T-cell (primary cell): ENCODE data around the gene SLC16A3. TPM values are rescaled to one million over a fixed set of nuclear protein-coding genes. Genes with fewer than 3 reads are reported as not detected.

ENCODE experiments used
- ATAC-seq, 4 experiments: fragments of 200-7000 bp in 3 of 4; fragments of 150-1000 bp in 1 of 4; cut with Tn5 transposase; replicated peaks in 1 of 4; 1 replicate in 3 of 4; 2 replicates in 1 of 4; pipeline ENCODE4 v1.10.0; 2021; ENCODE audit warnings: moderate library complexity in 3 of 4, mild to moderate bottlenecking in 2 of 4, moderate number of reproducible peaks in 1 of 4
- CTCF ChIA-PET, 2 donors: fragments of 300-600 bp; sonication (Branson Sonifier 250); formaldehyde crosslinking; loops; one replicate each; lab custom pipeline; 2022; ENCODE audit warnings: antibody characterized with exemption in 2 of 2; lab: Charles Lee
- POLR2A ChIA-PET, 2 donors: fragments of 300-600 bp; sonication (Branson Sonifier 250); formaldehyde crosslinking; loops; one replicate each; lab custom pipeline; 2022; ENCODE audit warnings: antibody characterized with exemption in 2 of 2; lab: Charles Lee
- DNase-seq, 35 experiments: peaks; one replicate each; pipeline versions ENCODE4 v3.0.0 to v3.0.0-alpha.2; 2013 to 2023
- H3K27ac ChIP-seq: one replicate; pipeline ENCODE4 v1.5.1; 2013; ENCODE audit warnings: low read length
- H3K27me3 ChIP-seq, 2 experiments: replicated peaks in 1 of 2; 1 replicate in 1 of 2; 2 replicates in 1 of 2; pipeline versions ENCODE4 v1.6.1 to v1.7.0; 2013; ENCODE audit warnings: low read length in 1 of 2, mixed read lengths in 1 of 2; ENCODE audit not compliant: control insufficient read depth in 2 of 2, insufficient read depth in 2 of 2; ENCODE audit errors: extremely low read depth in 1 of 2
- H3K36me3 ChIP-seq, 2 donors: 1 replicate in 1 of 2; 2 replicates in 1 of 2; pipeline versions ENCODE4 v1.6.1 to v1.7.0; 2013; ENCODE audit warnings: low read length in 1 of 2; ENCODE audit not compliant: control insufficient read depth in 2 of 2, insufficient read depth in 1 of 2; ENCODE audit errors: extremely low read depth in 1 of 2
- H3K4me1 ChIP-seq, 2 experiments: 1 replicate in 1 of 2; 2 replicates in 1 of 2; pipeline versions ENCODE4 v1.6.1 to v1.7.0; 2013; ENCODE audit warnings: low read length in 2 of 2, mixed read lengths in 1 of 2; ENCODE audit not compliant: insufficient read depth in 2 of 2, control insufficient read depth in 1 of 2; ENCODE audit errors: extremely low read depth in 1 of 2
- H3K4me3 ChIP-seq, 2 donors: 1 replicate in 1 of 2; 2 replicates in 1 of 2; pipeline versions ENCODE4 v1.5.1 to v1.7.0; 2013; ENCODE audit warnings: mild to moderate bottlenecking in 2 of 2, low read length in 1 of 2, moderate library complexity in 1 of 2; ENCODE audit not compliant: control insufficient read depth in 1 of 2; ENCODE audit errors: extremely low read depth in 1 of 2
- H3K9me3 ChIP-seq: 2 replicates; pipeline ENCODE4 v1.7.0; 2013
- H3K27ac Mint-ChIP-seq, 2 donors: one replicate each; pipeline ENCODE4 v1.8.0; 2020 to 2021; ENCODE audit warnings: mild to moderate bottlenecking in 2 of 2, mixed read lengths in 2 of 2
- H3K27me3 Mint-ChIP-seq, 2 donors: one replicate each; pipeline ENCODE4 v1.8.0; 2021 to 2022; ENCODE audit warnings: mixed read lengths in 2 of 2
- H3K36me3 Mint-ChIP-seq: one replicate; pipeline ENCODE4 v1.8.0; 2021; ENCODE audit warnings: mixed read lengths
- H3K4me1 Mint-ChIP-seq, 3 donors: one replicate each; pipeline ENCODE4 v1.8.0; 2020 to 2022; ENCODE audit warnings: mixed read lengths in 3 of 3, mild to moderate bottlenecking in 1 of 3
- H3K4me3 Mint-ChIP-seq, 3 donors: one replicate each; pipeline ENCODE4 v1.8.0; 2020 to 2022; ENCODE audit warnings: mild to moderate bottlenecking in 3 of 3, mixed read lengths in 3 of 3, moderate library complexity in 3 of 3
- H3K9me3 Mint-ChIP-seq, 3 donors: one replicate each; pipeline ENCODE4 v1.8.0; 2020 to 2022; ENCODE audit warnings: mixed read lengths in 3 of 3
- WGBS: methylation state at CpG from one replicate; pipeline ENCODE4 v1.1.5; 2013; ENCODE audit warnings: missing lambda C conversion rate; ENCODE audit not compliant: insufficient coverage; 5-methylcytosine and 5-hydroxymethylcytosine counted together
- total RNA-seq, 35 experiments: library from RNA in 6 of 35; stranded (reverse) in 6 of 35; fragments of 120-200 nt in 1 of 35; gene quantifications; one replicate each; pipeline versions ENCODE4 v1.2.1 to v1.2.4 and lab custom pipeline; 2013 to 2026

The SLC16A3 gene
- total RNA-seq, 5 donors from 2014 or later (not counting 1 experiment from before 2014, with no cell fraction given), result 31.9 to 47.3 (median 40.9) TPM

GRCh38 chr17:82267575-82268379, 38.9 kb downstream of the SLC16A3 start:
- H3K27me3 Mint-ChIP-seq, result no peaks in the 10 kb centered on the region
- Histone ChIP-seq H3K36me3 (peaks cover 18 to 80% of the 10 kb centered on the region in 2 donors), H3K4me3 (no peak overlapping the region), H3K27me3 (no peaks in the 10 kb centered on the region), H3K4me1 (peaks cover 14 to 69% of the 10 kb centered on the region in 2 experiments), H3K27ac (no peak overlapping the region), H3K9me3 (no peaks in the 10 kb centered on the region)
- 62% methylated on average over 18 of the region's 21 CpGs for WGBS
- POLR2A ChIA-PET, result interaction anchor here (0.5 to 1.1 kb wide), 2 partner anchors 27 to 39 kb away, joined by 4 read pairs; partner anchors contain the start of gene SLC16A3 (in 1 of the 2)
- H3K9me3 Mint-ChIP-seq, result no peaks in the 10 kb centered on the region
- DNase-seq (peak in 7 of 35 experiments; percentile 17 to 53 (median 25)), ATAC-seq (peak; percentile 4 to 54 (median 48))
- H3K27ac Mint-ChIP-seq, result peak overlapping the region; percentile 13 to 82
- CTCF ChIA-PET, result no interaction called here
- H3K36me3 Mint-ChIP-seq, result peaks cover 46% of the 10 kb centered on the region
- peaks cover 73 to 75% (median 74%) of the 10 kb centered on the region in 3 donors for H3K4me1 Mint-ChIP-seq
- H3K4me3 Mint-ChIP-seq, result peak overlapping the region; percentile 13 to 95 (median 21)

DNA sequence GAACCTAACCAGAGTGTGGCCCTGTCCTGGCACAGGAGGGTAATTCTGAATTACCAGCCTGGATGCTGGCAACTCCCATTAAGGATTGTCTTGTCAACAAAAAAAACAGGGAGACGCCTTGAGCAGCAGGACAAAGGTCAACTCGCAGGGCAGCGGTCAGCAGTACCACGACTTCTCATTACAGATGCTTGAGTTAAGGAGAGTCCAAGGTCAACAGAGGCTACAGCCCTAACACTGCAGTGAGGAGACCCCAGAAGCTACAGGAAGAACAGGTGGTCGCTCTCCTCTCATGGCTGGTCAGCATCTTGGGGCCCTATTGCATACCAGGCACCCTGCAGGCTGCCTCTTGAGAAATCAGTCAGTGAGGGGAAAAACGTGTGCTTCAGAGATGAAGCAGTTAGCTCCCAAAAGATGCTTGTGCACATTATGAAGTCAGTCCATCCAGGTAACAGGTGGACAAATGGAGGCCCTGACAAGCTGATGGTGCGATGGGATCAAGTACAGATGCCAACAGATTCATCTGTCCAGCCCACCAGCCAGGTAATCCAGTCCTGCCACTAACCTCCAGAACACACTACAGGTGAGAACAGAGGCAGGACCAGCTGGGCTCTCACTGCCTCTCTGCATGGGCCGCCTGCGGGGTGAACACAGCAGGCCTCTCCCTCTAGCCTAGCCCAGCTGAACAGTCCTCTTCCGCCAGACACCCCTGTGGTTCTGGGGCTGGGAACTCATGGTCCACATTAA, 40.5 kb downstream of the SLC16A3 start:
- Histone ChIP-seq H3K4me1 (peaks cover 14 to 77% of the 10 kb centered on the region in 2 experiments), H3K27ac (no peak overlapping the region), H3K36me3 (peaks cover 12 to 65% of the 10 kb centered on the region in 2 donors), H3K27me3 (no peaks in the 10 kb centered on the region), H3K4me3 (no peak overlapping the region), H3K9me3 (no peaks in the 10 kb centered on the region)
- Mint-ChIP-seq H3K9me3 (no peaks in the 10 kb centered on the region), H3K27ac (peak overlapping the region; percentile 74 to 93), H3K4me3 (peak overlapping the region; percentile 57 to 95 (median 87)), H3K27me3 (no peaks in the 10 kb centered on the region), H3K36me3 (peaks cover 42% of the 10 kb centered on the region), H3K4me1 (peaks cover 72% of the 10 kb centered on the region in 3 donors)
- ATAC-seq, result no peak
- ChIA-PET POLR2A (interaction anchor here in 1 of 2 donors (0.5 kb wide), 1 partner anchor 42 kb away, joined by 5 read pairs; no protein-coding TSS in a partner anchor), CTCF (no interaction called here)
- WGBS, result 81% methylated on average over 8 of the region's 10 CpGs
- no peak for DNase-seq

GRCh38 chr17:82269882-82270500, 41.1 kb downstream of the SLC16A3 start:
- ATAC-seq (peak in 1 of 4 experiments; percentile 16), DNase-seq (peak in 13 of 35 experiments; percentile 15 to 55 (median 31))
- H3K27me3 Mint-ChIP-seq, result no peaks in the 10 kb centered on the region
- Histone ChIP-seq H3K36me3 (peaks cover 12 to 59% of the 10 kb centered on the region in 2 donors), H3K9me3 (no peaks in the 10 kb centered on the region), H3K4me1 (peaks cover 14 to 80% of the 10 kb centered on the region in 2 experiments), H3K4me3 (no peak overlapping the region), H3K27me3 (peaks cover 0 to 4% of the 10 kb centered on the region in 2 experiments), H3K27ac (no peak overlapping the region)
- H3K4me3 Mint-ChIP-seq, result peak overlapping the region; percentile 57 to 95 (median 87)
- no peaks in the 10 kb centered on the region for H3K9me3 Mint-ChIP-seq
- peaks cover 37% of the 10 kb centered on the region for H3K36me3 Mint-ChIP-seq
- H3K27ac Mint-ChIP-seq, result peak overlapping the region; percentile 74 to 93
- 71% methylated on average over 12 of the region's 13 CpGs for WGBS
- peaks cover 69 to 75% (median 70%) of the 10 kb centered on the region in 3 donors for H3K4me1 Mint-ChIP-seq
- CTCF ChIA-PET, result no interaction called here
- POLR2A ChIA-PET, result interaction anchor here in 1 of 2 donors (0.5 kb wide), 1 partner anchor 41 kb away, joined by 5 read pairs; no protein-coding TSS in a partner anchor

GRCh38 chr17:82270651-82271050, 41.8 kb downstream of the SLC16A3 start:
- ATAC-seq, result no peak
- POLR2A ChIA-PET, result no interaction called here

GRCh38 chr17:82271401-82271800, 42.6 kb downstream of the SLC16A3 start:
- DNase-seq, result no peak
- peaks cover 14 to 72% of the 10 kb centered on the region in 2 experiments for H3K4me1 ChIP-seq
- H3K27ac Mint-ChIP-seq, result peak overlapping the region; percentile 93 to 97
- H3K27me3 ChIP-seq, result peaks cover 0 to 8% of the 10 kb centered on the region in 2 experiments
- peaks cover 4 to 45% of the 10 kb centered on the region in 2 donors for H3K36me3 ChIP-seq
- 82% methylated on average over 4 of the region's 6 CpGs for WGBS
- H3K4me3 Mint-ChIP-seq, result peak overlapping the region; percentile 87 to 97 (median 95)
- H3K27ac ChIP-seq, result peak overlapping the region; percentile 5
- peaks cover 26% of the 10 kb centered on the region for H3K36me3 Mint-ChIP-seq
- peaks cover 61 to 67% (median 63%) of the 10 kb centered on the region in 3 donors for H3K4me1 Mint-ChIP-seq
- H3K9me3 Mint-ChIP-seq, result no peaks in the 10 kb centered on the region
- ChIA-PET POLR2A (interaction anchor here in 1 of 2 donors (0.9 kb wide), 1 partner anchor 26 kb away, joined by 4 read pairs; no protein-coding TSS in a partner anchor), CTCF (no interaction called here)
- H3K4me3 ChIP-seq, result peak overlapping the region in 1 of 2 donors; percentile 68
- no peaks in the 10 kb centered on the region for H3K9me3 ChIP-seq
- no peak for ATAC-seq
- H3K27me3 Mint-ChIP-seq, result no peaks in the 10 kb centered on the region

More at GRCh38 chr17:82270651-82271050, 41.8 kb downstream of the SLC16A3 start:
- Histone ChIP-seq H3K4me1 (peaks cover 14 to 80% of the 10 kb centered on the region in 2 experiments), H3K36me3 (peaks cover 7 to 53% of the 10 kb centered on the region in 2 donors), H3K4me3 (no peak overlapping the region), H3K27ac (no peak overlapping the region), H3K9me3 (no peaks in the 10 kb centered on the region), H3K27me3 (peaks cover 0 to 5% of the 10 kb centered on the region in 2 experiments)
- no CpG with 5 or more reads among the region's 12 CpGs for WGBS
- CTCF ChIA-PET, result no interaction called here
- H3K27ac Mint-ChIP-seq, result peak overlapping the region; percentile 74 to 93
- H3K27me3 Mint-ChIP-seq, result no peaks in the 10 kb centered on the region
- H3K9me3 Mint-ChIP-seq, result no peaks in the 10 kb centered on the region
- H3K4me1 Mint-ChIP-seq, result peaks cover 69 to 74% (median 69%) of the 10 kb centered on the region in 3 donors
- H3K4me3 Mint-ChIP-seq, result peak overlapping the region; percentile 54 to 95 (median 87)
- no peak for DNase-seq
- H3K36me3 Mint-ChIP-seq, result peaks cover 34% of the 10 kb centered on the region
